ENCODE measurements around the gene OXER1. TPM values are rescaled to one million over a fixed set of nuclear protein-coding genes. Genes with fewer than 3 reads are reported as not detected.

Gene OXER1
- total RNA-seq, 1 donor from 2014 or later, result 0.88 TPM

DNA sequence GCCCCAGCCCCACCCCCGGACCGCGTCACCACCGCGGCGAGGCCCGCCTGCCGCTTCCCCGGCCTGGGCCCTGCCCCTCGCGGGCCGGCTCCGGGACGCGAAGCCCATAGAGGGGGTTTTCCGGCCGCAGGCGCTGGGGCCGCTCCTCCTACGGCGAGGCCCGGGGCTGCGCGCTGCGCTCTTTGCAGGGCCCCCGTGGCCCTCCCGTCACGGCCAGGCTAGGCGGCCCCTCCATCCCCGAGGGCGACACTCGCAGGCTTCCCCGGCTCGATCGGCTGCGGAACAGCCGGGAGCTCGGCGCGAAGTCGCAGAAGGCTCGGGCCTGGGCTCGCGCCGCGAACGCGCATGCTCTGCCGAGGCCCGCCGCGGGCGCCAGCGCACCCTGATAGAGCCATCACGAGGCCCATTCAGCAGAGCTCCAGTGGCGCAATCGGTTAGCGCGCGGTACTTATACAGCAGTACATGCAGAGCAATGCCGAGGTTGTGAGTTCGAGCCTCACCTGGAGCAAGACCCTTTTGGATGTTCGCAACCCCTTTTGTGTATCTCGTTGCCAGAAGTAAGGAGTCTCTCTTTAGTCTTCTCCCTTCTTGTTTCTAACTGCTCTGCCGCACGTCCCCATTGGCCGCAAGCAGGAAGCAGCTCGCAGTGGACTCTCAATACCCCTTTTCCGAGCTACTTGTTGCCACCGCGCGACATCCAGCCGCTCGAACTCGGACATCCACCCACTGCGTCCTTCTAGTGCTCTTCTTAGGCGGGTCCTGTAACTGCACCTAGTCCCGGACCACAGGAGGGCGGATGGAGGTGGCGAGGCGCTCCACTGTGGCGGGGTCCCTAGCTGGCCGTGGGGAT, 46.4 kb upstream of the OXER1 start:
- no peaks in the 10 kb centered on the region for H4K20me1 ChIP-seq (ENCODE audit: low read depth)
- peaks cover 22% of the 10 kb centered on the region for H3K4me1 Mint-ChIP-seq

DNA sequence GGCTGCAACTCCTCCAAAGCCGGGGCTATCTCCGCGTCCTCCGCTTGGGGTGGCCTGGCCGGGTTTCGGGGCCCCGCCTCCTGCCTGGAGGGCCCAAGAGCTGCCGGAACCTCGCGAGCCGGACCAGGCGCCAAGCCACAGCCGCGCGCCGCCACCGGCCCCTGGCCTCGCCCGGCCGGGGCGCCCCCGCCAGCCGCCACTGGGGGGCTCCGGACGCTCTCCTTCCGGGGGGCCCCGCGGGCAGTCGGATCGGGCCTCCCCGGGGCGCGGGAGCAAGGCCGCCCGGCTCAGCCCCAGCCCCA, 45.8 kb upstream of the OXER1 start:
- Histone ChIP-seq H4K20me1 (ENCODE audit: low read depth) (no peaks in the 10 kb centered on the region), H3K9ac (no peak overlapping the region), H3K27ac (no peak overlapping the region), H3K27me3 (peaks cover 16% of the 10 kb centered on the region), H3K4me1 (peaks cover 7% of the 10 kb centered on the region), H3K4me2 (peak overlapping the region; percentile 79), H2AFZ (replicated peaks) (peak overlapping the region; percentile 59), H3F3A (ENCODE audit: low read depth) (peaks cover 34% of the 10 kb centered on the region), H3K4me3 (peak overlapping the region; percentile 62), H3K9me3 (ENCODE audit: low read depth) (no peaks in the 10 kb centered on the region), H3K36me3 (no peaks in the 10 kb centered on the region), H3K79me2 (ENCODE audit: low read depth) (no peaks in the 10 kb centered on the region)
- TF ChIP-seq, protein P1, sequence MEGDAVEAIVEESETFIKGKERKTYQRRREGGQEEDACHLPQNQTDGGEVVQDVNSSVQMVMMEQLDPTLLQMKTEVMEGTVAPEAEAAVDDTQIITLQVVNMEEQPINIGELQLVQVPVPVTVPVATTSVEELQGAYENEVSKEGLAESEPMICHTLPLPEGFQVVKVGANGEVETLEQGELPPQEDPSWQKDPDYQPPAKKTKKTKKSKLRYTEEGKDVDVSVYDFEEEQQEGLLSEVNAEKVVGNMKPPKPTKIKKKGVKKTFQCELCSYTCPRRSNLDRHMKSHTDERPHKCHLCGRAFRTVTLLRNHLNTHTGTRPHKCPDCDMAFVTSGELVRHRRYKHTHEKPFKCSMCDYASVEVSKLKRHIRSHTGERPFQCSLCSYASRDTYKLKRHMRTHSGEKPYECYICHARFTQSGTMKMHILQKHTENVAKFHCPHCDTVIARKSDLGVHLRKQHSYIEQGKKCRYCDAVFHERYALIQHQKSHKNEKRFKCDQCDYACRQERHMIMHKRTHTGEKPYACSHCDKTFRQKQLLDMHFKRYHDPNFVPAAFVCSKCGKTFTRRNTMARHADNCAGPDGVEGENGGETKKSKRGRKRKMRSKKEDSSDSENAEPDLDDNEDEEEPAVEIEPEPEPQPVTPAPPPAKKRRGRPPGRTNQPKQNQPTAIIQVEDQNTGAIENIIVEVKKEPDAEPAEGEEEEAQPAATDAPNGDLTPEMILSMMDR (IDR thresholded peaks at IDR 0.05), result peak; percentile 43
- TF ChIP-seq EZH2phosphoT487 (IDR thresholded peaks at IDR 0.05), result no peak
- H3K36me3 Mint-ChIP-seq, result peaks cover 8% of the 10 kb centered on the region
- peak; percentile 86 for DNase-seq (ENCODE audit: low spot score)
- H3K27me3 Mint-ChIP-seq (ENCODE audit: insufficient read depth, low read depth), result peaks cover 15% of the 10 kb centered on the region
- H3K9me3 Mint-ChIP-seq, result peaks cover 21% of the 10 kb centered on the region
- no peak overlapping the region for H3K27ac Mint-ChIP-seq
- peaks cover 22% of the 10 kb centered on the region for H3K4me1 Mint-ChIP-seq
- peak overlapping the region; percentile 84 for H3K4me3 Mint-ChIP-seq

More for the DNA sequence above, 46.4 kb upstream of the OXER1 start:
- TF ChIP-seq EZH2 (IDR thresholded peaks at IDR 0.05) (peak; percentile 31), EZH2phosphoT487 (IDR thresholded peaks at IDR 0.05) (peak; percentile 38)
- TF ChIP-seq, protein P1 (IDR thresholded peaks at IDR 0.05), result no peak
- Histone ChIP-seq H3K9me3 (ENCODE audit: low read depth) (no peaks in the 10 kb centered on the region), H3K9ac (peak overlapping the region; percentile 77), H3K4me3 (peak overlapping the region; percentile 62), H3F3A (ENCODE audit: low read depth) (peaks cover 34% of the 10 kb centered on the region), H3K36me3 (no peaks in the 10 kb centered on the region), H3K27me3 (peaks cover 16% of the 10 kb centered on the region), H3K27ac (peak overlapping the region; percentile 84), H3K4me1 (peaks cover 7% of the 10 kb centered on the region), H2AFZ (replicated peaks) (peak overlapping the region; percentile 84), H3K79me2 (ENCODE audit: low read depth) (no peaks in the 10 kb centered on the region), H3K4me2 (peak overlapping the region; percentile 79)
- Mint-ChIP-seq H3K9me3 (peaks cover 21% of the 10 kb centered on the region), H3K27ac (peak overlapping the region; percentile 98), H3K4me3 (peak overlapping the region; percentile 93), H3K27me3 (ENCODE audit: insufficient read depth, low read depth) (peaks cover 15% of the 10 kb centered on the region), H3K36me3 (peaks cover 8% of the 10 kb centered on the region)
- DNase-seq (ENCODE audit: low spot score), result peak; percentile 93

DNA sequence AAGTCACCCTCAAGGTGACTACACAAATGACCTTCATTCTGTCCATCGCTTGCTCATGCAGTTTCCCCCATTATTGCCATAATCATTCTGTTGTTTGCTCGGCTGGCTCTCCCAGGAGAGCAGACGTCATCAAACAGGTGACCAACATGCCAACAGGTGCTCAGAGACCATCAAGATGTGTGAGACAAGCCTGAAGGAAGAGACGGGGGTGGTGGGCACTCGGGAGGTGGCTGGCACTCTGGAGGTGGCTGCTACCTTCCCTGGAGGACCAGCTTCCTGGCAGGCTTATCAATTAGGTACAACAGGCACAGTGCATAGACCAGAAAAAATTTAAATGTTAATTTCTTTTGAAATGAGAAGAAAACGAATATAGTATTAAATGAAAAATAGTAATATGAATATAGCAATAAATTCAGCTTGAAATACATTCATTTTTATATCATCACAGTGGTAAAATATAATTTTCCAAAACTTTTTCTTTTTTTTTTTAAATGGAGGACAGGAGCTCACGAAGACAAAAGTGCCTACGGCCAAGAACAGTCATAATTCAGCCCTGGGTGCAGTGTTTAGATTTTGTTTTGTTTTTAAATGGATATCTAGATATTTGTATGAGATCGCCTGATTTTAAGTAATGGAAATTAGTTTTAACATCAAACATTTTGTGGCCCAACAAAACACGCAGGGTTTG, 45.3 kb upstream of the OXER1 start:
- peaks cover 20% of the 10 kb centered on the region for H3K9me3 Mint-ChIP-seq
- peak overlapping the region; percentile 84 for H3K4me3 Mint-ChIP-seq
- TF ChIP-seq EZH2 (IDR thresholded peaks at IDR 0.05) (no peak), EZH2phosphoT487 (IDR thresholded peaks at IDR 0.05) (peak; percentile 13)
- Histone ChIP-seq H3K79me2 (ENCODE audit: low read depth) (no peaks in the 10 kb centered on the region), H3K27me3 (peaks cover 16% of the 10 kb centered on the region), H3K9me3 (ENCODE audit: low read depth) (no peaks in the 10 kb centered on the region), H3K27ac (no peak overlapping the region), H3F3A (ENCODE audit: low read depth) (peaks cover 34% of the 10 kb centered on the region), H3K4me2 (peak overlapping the region; percentile 79), H3K4me1 (peaks cover 7% of the 10 kb centered on the region), H3K4me3 (peak overlapping the region; percentile 62), H4K20me1 (ENCODE audit: low read depth) (no peaks in the 10 kb centered on the region), H2AFZ (replicated peaks) (peak overlapping the region; percentile 59), H3K9ac (no peak overlapping the region), H3K36me3 (no peaks in the 10 kb centered on the region)
- H3K36me3 Mint-ChIP-seq, result peaks cover 8% of the 10 kb centered on the region
- H3K27me3 Mint-ChIP-seq (ENCODE audit: insufficient read depth, low read depth), result peaks cover 15% of the 10 kb centered on the region
- peak overlapping the region; percentile 93 for H3K27ac Mint-ChIP-seq
- H3K4me1 Mint-ChIP-seq, result peaks cover 22% of the 10 kb centered on the region
- no peak for DNase-seq (ENCODE audit: low spot score)
